ENCODE results near the gene ALDOC. TPM values are rescaled to one million over a fixed set of nuclear protein-coding genes. Genes with fewer than 3 reads are reported as not detected.

Gene ALDOC
- polyA plus RNA-seq, 1 donor (not counting 4 experiments of a cell fraction or from before 2014, with no cell fraction given), result 32.5 TPM

DNA sequence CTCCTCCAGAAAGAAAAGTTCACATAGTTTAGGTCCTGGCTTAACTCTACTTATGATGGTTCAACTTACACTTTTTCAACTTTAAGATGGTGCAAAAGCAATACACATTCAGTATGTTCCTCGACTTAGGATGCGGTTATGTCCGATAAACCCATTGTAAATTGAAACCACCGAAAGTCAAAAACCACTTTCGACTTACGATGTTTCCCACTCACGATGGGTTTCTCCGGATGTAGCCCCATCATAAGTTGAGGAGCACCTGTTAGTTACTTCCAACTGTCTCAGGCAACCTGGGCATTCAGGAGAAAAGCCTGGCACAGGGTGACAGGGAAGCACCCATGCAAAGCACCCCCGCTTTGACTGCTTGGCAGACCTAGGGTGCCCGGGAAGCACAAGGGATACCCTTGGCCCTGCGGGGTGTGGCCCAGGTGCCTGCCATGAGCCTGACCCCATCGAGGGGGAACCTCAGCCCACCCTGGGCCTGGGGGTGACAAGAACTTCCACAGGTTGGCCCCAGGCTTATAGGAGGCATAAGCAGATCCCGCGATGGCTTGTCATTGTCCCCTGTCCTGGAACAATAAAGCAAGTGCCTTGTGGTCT is 38.3 kb downstream of the ALDOC start:
- no peak for DNase-seq (ENCODE audit: low read depth, low spot score)
- Histone ChIP-seq H3K27ac (ENCODE audit: control insufficient read depth, insufficient read depth, low read length) (no peak overlapping the region), H3K9ac (ENCODE audit: control insufficient read depth, extremely low read depth, insufficient read depth, low read length) (no peak overlapping the region), H3K79me2 (ENCODE audit: control insufficient read depth, insufficient read depth, low read length) (no peaks in the 10 kb centered on the region), H2AFZ (ENCODE audit: control insufficient read depth, low read length) (no peak overlapping the region), H3K27me3 (ENCODE audit: control insufficient read depth, extremely low read depth, insufficient read depth, low read length) (no peaks in the 10 kb centered on the region), H3K9me3 (ENCODE audit: control insufficient read depth, low read depth, low read length) (no peaks in the 10 kb centered on the region), H4K20me1 (ENCODE audit: control insufficient read depth, extremely low read depth, insufficient read depth, low read length) (no peaks in the 10 kb centered on the region), H3K4me3 (ENCODE audit: control insufficient read depth in 2 of 3, extremely low read depth in 1 of 3, insufficient read depth in 2 of 3, low read depth in 1 of 3, low read length in 3 of 3) (no peak overlapping the region), H3K4me2 (ENCODE audit: control insufficient read depth, extremely low read depth, insufficient read depth, low read depth, low read length) (no peak overlapping the region), H3K9me1 (ENCODE audit: control insufficient read depth, extremely low read depth, insufficient read depth, low read length) (no peaks in the 10 kb centered on the region), H3K36me3 (ENCODE audit: control insufficient read depth in 2 of 2, extremely low read depth in 1 of 2, insufficient read depth in 2 of 2, low read length in 2 of 2) (no peaks in the 10 kb centered on the region), H3K4me1 (ENCODE audit: control insufficient read depth, extremely low read depth, insufficient read depth, low read length) (peaks cover 4% of the 10 kb centered on the region)
- FAIRE-seq, result no peak
- no peak for TF ChIP-seq EZH2 (IDR thresholded peaks at IDR 0.05; ENCODE audit: low read length)
- TF ChIP-seq, protein P1, sequence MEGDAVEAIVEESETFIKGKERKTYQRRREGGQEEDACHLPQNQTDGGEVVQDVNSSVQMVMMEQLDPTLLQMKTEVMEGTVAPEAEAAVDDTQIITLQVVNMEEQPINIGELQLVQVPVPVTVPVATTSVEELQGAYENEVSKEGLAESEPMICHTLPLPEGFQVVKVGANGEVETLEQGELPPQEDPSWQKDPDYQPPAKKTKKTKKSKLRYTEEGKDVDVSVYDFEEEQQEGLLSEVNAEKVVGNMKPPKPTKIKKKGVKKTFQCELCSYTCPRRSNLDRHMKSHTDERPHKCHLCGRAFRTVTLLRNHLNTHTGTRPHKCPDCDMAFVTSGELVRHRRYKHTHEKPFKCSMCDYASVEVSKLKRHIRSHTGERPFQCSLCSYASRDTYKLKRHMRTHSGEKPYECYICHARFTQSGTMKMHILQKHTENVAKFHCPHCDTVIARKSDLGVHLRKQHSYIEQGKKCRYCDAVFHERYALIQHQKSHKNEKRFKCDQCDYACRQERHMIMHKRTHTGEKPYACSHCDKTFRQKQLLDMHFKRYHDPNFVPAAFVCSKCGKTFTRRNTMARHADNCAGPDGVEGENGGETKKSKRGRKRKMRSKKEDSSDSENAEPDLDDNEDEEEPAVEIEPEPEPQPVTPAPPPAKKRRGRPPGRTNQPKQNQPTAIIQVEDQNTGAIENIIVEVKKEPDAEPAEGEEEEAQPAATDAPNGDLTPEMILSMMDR (optimal IDR thresholded peaks at IDR 0.05 in 1 of 3, IDR thresholded peaks at IDR 0.05 in 1 of 3, conservative IDR thresholded peaks at IDR 0.05 in 1 of 3; ENCODE audit: extremely low read depth in 1 of 3, insufficient read depth in 2 of 3, low read length in 3 of 3), result no peak
- dilution Hi-C loops (cut with MboI; ENCODE audit: extremely low pct_ligation_motif_present, low sequenced_read_pairs), result no loop called here

DNA sequence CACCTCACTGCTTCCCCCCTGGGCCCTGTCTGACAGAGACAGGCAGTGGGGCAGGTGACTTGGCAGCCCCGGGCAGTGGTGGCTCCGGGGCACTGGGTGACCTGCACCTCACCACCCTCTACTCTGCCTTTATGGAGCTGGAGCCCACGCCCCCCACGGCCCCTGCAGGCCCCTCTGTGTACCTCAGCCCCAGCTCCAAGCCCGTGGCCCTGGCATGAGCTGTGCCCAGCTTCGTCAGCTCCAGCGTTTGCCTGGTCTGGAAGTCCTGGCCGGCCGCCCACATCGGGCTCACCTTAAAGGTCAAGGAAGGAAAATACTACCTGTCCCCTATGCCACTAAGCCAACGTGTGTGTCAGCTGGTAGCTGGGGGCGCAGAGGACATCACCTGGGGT is 39.5 kb downstream of the ALDOC start:
- DNase-seq (ENCODE audit: low read depth, low spot score), result no peak
- H2AFZ ChIP-seq (ENCODE audit: control insufficient read depth, low read length), result no peak overlapping the region
- dilution Hi-C loops (cut with MboI; ENCODE audit: extremely low pct_ligation_motif_present, low sequenced_read_pairs), result no loop called here
- no peaks in the 10 kb centered on the region for H3K9me3 ChIP-seq (ENCODE audit: control insufficient read depth, low read depth, low read length)
- H4K20me1 ChIP-seq (ENCODE audit: control insufficient read depth, extremely low read depth, insufficient read depth, low read length), result no peaks in the 10 kb centered on the region
- no peaks in the 10 kb centered on the region for H3K27me3 ChIP-seq (ENCODE audit: control insufficient read depth, extremely low read depth, insufficient read depth, low read length)
- no peak overlapping the region for H3K27ac ChIP-seq (ENCODE audit: control insufficient read depth, insufficient read depth, low read length)
- no peak for FAIRE-seq
- no peak overlapping the region for H3K4me2 ChIP-seq (ENCODE audit: control insufficient read depth, extremely low read depth, insufficient read depth, low read depth, low read length)
- no peak for TF ChIP-seq EZH2 (IDR thresholded peaks at IDR 0.05; ENCODE audit: low read length)
- TF ChIP-seq, protein P1 (optimal IDR thresholded peaks at IDR 0.05 in 1 of 3, IDR thresholded peaks at IDR 0.05 in 1 of 3, conservative IDR thresholded peaks at IDR 0.05 in 1 of 3; ENCODE audit: extremely low read depth in 1 of 3, insufficient read depth in 2 of 3, low read length in 3 of 3), result no peak
- no peak overlapping the region for H3K4me3 ChIP-seq (ENCODE audit: control insufficient read depth in 2 of 3, extremely low read depth in 1 of 3, insufficient read depth in 2 of 3, low read depth in 1 of 3, low read length in 3 of 3)
- no peaks in the 10 kb centered on the region for H3K9me1 ChIP-seq (ENCODE audit: control insufficient read depth, extremely low read depth, insufficient read depth, low read length)
- H3K79me2 ChIP-seq (ENCODE audit: control insufficient read depth, insufficient read depth, low read length), result no peaks in the 10 kb centered on the region
- no peaks in the 10 kb centered on the region for H3K36me3 ChIP-seq (ENCODE audit: control insufficient read depth in 2 of 2, extremely low read depth in 1 of 2, insufficient read depth in 2 of 2, low read length in 2 of 2)
- peaks cover 14% of the 10 kb centered on the region for H3K4me1 ChIP-seq (ENCODE audit: control insufficient read depth, extremely low read depth, insufficient read depth, low read length)
- H3K9ac ChIP-seq (ENCODE audit: control insufficient read depth, extremely low read depth, insufficient read depth, low read length), result no peak overlapping the region
